Fibroblast of peridontal ligament (primary cell): ENCODE measurements around the gene CRIM1.

Experiments
- DNase-seq: peaks from one replicate; pipeline ENCODE4 v3.0.0-alpha.2; 2010; ENCODE audit errors: extremely low read depth

CRIM1 gene

DNA sequence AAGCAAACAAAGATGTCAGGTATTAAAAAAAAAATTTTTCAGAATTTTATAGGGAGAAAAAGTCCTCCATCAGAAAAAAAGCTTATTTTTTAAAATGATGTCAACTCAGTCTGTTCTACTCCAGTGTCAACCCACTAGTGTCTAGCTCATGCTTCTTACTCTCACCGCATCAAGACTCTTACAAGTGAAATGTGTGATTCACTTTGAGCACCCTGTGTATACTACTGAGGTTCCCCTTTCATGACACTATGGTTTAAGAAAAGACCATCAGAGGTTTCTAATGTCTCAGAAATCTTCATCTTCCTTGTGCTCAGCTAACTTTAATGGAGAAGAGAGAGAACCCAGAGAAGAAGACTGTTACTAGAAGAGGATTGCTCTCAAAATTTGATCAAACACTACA is 199.0 kb downstream of the CRIM1 start:
- DNase-seq: no peak

DNA sequence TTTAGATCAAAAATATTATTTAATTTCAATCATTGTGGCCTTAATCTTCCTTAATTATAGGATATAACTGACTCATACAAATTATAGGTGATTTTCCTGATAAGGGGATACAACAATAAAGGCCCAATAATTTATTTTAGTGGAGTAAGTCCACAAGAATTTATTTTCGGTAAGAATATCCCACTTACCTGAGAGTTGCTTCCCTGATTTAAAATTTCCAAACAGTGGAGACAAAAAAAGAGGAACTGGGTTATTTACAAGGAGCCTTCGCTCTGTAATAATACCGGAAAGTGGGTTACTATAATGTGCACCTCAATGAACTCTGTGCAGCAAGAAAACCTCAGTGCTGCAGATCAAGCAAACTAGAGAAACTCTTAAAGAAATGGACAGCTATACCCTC is 200.2 kb downstream of the CRIM1 start:
- DNase-seq: no peak

DNA sequence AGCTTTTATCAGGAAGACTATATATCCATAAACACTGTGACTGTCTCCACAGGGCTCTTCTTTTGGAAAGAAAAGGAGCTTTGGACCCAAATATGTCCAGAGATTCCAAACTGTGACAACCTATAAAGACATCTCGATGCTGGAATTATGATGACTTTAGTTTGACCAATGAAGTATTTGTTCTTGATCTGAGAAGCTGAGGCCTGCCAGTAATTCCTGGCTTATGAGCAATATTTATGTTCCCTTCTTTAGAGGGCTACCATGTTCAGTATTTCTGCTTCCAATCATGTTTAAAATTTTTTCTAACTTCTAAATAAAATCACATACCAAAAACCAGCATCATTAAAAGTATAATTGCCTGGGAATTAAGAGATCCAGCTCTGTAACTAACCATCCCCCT is 201.3 kb downstream of the CRIM1 start:
- DNase-seq: peak; percentile 83

DNA sequence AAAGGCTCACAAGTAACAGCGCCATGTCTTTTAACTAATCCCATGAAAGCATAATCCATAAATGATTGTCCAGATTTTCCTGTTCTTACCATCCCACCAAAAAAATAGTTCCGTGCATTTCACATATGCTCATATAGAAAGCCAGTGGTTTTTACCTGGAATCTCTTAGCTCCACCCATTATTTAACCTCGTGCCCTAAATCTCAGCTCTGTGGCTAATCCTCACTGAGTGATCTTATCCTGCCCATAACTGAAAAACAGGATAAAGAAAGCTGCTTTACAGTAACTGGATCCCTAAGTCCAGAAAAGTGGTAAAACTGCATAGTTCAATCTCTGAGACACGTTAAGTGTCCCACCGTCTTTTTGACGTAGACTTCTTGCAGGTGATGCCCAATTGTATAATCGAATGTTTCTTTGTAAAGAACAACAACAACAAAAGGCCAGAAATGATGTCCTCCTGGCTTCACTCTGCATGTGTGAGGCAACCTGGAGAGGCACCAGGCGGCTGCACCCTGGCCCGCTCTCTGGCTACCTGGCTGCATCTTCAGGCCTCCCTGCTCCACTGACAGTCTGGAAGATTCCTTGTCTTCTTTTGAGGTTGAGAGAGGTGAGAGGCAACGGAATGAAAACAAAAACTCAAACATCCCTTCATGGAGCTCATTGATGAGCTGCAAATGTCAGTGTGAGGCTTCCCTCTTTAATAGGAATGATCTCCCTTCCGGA is 203.8 kb downstream of the CRIM1 start:
- no peak for DNase-seq

DNA sequence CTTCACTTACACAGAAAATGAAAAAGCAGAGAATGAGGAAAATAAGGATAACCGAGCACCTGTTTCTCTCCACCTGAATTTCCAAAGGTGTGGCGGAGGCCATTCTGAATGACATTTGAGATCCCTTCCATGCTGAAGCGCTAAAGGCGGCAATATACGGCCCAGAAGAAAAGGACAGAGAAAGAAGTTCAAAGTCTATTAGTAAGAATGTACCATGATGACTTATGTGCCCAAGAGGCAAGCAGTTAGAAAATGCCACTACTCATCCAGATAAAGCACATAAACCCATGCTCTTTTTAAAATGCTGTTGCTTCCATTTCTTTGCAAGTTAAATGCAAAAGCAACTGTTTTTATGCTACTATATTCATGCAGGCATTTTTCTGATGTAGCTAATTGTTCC is 205.1 kb downstream of the CRIM1 start:
- no peak for DNase-seq

DNA sequence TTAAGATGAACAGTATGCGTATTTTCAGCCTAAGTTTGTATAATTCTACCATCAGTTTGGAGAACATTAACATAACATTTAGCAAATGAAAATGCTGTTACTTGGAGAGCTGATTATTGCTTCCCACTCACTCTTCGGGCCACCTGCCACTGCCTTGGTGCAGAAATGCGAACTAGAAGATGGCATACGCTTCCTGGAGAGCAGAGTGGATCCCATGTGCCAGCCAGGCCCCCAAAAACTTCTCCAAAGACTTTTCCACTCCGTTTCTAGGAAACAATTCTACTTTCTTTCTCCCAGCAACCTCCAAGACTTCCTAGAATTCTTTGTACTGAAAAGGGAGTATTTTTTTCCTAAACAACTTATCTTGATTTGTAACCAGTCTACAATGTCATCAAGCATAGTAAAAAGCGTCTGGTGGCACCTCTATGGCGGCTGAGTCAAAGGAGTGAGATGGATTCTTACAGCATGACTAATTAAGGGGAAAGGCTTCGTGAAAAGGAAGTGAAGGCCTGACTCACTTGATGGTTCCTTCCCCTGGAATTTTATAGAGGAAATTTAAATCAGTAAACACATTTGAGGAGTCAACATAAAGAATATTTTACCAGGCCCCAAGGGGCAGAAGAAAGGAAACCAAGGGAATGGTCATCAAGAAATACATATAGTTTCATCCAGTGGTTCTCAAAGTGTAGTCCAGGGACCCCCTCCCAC is 205.8 kb downstream of the CRIM1 start:
- DNase-seq: peak; percentile 80

DNA sequence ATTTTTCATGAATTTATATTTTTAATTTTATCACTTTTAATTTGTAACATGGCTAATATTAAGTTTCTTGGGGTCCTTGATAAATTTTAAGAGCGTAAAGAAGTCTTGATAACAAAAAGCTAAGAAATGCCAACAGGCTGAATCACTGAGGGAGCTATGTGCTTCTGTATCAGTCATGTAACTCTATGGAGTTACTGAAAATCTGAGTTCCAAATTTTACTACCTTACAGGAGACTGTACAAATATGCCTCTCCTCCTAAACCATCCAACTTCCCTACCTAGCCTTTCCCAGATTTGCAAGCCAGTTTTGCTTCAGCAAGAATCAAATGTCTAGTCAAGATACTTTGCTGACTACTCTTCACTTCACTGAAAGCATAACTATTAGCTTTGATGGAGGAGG is 206.7 kb downstream of the CRIM1 start:
- DNase-seq: peak; percentile 73

DNA sequence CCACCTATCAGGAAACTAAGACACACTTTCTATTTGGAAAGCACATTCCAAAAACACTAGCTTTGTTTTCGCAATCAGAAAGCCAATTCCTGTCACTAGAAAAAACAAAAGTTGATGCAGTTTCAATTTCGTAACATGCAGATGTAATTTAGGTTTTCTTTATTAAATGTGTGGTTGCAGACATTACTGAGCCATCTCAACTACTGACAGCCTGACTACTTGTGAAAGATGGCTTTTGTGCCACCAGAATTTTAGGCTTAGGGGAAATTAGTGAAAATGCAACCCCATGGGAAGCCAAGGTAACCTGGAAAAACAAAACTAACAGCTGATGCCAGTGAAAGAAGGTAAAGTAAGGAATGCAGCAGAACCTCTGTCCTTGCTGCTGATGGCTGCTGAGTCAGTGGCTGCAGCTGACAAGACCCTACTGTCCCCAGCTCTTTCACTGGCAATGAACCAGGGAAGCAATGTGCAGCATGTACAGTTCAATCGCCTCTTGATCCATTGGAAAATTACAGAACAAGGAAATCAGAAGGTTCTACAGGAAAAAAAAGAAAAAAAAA is 207.5 kb downstream of the CRIM1 start:
- peak; percentile 80 for DNase-seq

DNA sequence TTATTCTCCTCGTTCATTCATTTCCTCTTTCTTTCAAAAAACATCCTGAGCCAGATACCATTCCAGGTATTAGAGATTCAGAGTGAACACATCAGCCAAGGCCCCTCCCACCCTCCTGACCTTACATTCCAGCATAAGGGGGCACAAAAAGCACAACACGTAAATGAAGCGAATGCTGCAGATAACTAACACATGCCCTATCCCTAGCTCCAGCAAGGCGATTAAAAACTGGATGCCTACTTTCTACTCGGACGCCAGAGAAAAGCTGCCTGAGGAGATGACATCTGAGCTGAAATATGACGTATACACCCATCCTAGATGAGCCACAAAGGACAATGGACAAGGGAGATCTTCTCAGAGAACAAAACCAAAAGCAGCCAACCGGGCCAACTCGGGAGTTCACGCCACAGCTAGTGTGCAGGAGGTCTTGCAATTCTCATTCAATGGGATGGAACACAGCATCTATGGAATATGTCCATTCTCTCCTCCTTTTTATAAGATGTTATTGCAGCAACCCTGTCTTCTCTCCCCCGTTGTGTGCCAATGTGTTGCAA is 208.9 kb downstream of the CRIM1 start:
- no peak for DNase-seq

DNA sequence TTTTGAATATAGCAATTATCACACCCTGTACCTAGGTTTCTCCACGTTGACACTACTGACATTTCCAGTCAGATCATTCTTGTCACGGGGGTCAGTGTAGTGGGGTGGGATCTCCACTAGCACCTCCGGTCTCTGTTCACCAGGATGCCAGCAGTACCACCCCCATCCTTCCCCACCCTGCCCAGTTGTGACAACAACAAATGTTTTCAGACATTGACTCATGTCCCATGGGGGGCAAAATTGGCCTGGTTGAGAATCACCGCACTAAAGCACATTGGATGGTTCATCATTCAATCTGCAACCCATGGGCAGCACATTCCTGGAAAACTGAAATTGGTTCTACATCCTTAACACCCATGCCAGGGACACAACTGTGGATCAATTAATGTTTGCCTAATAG is 210.1 kb downstream of the CRIM1 start:
- no peak for DNase-seq

DNA sequence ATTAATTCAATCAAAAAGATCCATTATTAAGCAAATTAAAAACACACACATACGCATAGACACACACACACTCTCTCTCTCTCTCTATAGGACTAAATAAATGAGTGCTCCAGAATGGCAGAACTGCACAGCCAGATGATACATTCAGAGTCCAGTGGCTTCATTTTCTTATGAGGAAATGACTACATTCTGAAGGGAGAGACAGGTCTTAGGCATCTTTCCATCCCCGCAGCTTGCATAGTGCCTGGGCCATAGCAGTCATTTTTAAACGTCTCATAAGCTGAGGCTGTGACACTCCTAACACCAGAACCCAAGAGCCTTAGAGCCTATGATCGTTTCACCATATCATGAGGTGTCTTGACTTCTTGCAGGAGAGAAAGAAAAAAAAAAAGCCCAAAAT is 211.3 kb downstream of the CRIM1 start:
- no peak for DNase-seq

DNA sequence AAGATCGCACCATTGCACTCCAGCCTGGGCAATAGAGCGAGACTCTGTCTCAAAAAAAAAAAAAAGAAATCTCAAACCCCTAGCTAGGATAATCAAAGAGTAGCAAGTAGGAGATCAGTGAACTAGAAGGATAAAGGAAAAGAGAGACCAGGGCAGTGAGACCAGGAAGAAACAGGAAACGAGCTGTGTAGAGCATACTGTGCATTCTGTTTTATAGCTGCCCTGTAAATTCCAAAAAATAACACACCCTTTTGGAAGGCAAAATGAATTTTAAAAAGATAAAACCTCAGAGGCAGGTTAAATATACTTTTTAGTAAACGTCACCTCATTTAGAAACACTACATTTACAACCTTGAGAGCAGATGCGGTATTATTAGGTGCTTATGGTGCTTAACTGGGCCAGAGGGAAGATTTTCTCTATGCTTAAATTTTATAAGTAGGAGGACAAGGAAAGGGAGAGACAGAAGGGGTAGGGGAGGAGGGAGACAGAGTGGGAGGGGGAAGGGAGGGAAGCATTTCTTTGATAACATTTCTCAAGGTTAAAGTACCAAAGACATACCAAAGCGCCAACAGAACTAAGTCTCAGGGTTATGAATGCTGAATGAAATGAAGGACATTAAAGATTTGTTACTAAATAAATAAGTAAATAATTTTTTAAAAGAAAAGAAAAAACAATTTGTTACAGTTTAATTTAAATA is 212.3 kb downstream of the CRIM1 start:
- DNase-seq: no peak

DNA sequence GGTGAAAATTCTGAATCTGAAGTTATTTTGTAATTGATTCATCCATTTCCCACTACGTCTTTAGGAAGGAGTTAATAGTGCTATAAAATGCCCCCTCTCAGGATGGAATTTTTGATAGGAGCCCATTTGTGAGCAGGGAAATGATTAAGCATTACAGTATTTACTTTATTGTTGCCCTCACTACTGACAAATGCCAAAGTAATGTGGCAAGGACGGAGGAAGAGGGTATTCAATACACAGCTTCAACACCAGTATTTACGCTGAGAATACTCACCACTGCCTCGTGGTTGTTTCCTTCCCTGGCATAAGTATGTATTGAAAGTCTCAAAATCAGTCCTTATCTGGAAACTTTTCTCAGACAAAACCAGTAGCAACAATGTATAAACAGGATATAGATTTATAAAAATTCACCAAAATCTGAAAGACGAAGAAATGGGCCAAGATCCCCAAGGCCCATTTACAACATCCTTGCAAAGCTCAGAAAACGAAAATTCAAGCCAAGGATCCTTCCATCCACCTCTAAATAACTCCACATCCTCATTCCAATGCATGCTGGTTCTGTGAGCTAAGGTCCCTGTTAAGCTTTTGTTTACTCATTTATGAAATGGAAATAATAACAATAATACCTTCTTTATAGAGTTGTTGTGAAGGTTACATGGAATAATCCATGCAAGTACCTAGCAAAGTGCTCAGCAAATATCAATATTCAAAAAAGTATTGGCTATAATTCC is 213.1 kb downstream of the CRIM1 start:
- DNase-seq: peak; percentile 66

DNA sequence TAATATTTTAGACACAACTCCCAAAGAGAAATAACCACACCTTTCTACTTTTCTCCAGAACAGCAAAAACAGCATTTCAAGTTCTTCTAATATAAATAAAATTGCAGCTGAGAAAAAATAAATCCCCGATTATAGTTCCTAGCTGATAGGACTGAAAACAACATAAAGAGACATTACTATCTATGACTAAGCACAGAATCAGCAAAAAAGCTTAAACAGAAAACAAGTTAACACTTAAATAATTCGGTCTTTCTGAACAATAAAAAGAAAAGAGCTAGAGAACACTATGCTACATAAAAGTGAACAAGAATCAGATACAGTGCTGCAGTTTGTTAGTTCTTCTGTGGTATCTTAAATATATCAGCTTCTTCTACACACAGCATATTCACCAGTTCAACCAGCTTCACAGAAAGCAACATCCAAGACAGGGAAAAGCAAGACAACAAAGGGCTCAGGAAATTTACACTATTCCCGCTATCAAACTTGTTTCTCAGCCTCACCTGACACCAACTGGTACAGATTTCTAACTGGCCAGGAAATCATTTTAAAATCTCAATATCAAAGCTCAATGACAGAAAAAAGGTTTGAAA is 213.8 kb downstream of the CRIM1 start:
- peak; percentile 36 for DNase-seq

DNA sequence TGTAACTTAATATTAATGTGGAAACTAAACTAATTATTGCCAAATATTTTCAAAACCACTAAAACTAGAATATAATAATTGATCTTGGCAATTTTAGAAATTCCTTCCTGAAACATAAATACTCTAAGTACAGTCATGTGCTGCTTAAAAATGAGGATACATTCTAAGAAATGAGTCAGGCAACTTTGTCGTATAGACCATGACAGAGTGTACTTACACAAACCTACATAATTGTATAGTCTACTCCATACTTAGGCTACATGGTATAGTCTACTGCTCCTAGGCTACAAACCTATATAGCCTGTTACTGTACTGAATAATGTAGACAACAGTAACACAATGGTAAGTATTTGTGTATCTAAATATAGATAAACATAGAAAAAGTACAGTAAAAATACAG is 214.8 kb downstream of the CRIM1 start:
- peak; percentile 40 for DNase-seq

DNA sequence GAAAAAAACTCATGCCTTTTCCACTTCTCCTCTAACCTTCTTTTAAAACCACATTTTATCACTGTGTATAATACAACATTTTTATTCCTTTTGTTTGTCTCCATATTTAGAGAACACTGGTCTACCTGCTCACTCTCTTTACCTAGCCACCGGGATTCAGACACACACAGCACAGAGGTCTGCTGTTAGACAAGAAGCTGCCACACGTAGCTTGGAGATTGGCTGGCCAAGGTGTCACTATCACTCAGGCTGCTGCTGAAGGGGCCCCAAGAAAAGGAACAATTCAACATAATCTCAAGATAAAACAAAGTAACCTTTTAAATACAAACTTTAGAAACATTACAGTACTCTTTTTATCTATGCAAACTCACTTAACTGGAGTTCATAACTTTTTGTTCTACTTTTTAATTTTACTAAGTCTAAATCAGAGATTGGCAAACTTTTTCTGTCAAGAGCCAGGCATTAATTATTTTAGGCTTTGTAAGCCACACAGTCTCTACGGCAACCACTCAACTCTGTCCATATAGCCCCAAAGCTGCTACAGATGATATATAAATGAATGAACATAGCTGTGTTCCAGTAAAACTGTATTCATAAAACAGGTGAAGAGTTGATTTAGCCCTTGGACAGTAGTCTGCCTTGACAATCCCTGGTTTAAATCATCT is 216.6 kb downstream of the CRIM1 start:
- no peak for DNase-seq

DNA sequence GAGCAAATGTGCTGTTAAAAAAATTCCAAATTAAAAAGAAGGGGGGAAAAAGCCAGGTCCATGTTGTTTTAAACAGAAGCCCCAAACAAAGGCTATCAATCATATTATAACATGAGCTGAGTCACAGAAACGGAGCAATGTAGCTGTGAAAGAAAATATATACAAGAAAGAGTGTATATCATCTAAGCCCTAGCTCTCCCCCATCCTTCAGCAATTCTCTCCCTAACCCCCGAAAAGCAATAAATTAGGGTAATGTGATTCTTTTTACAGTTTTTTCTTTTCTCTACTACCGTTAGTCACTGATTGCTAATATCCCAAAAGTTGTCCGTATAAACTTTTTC is 217.1 kb downstream of the CRIM1 start:
- DNase-seq: no peak

DNA sequence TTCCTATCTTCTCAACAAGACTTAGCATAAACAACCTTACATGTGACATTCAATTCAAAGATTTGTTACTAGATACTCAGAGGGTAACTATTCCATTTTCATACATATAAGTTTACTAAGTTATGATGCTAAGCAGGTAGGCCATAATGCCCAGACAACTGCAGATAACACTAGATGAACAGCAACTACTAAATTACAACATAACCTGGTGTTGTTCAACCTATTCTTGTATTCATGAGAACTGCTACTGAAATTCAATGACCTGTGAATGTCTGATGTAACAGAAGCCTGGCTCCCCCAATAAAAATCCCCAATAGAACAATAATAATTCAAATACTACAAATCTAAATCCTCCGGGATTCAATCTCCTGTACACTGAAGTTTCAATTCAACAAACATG is 217.6 kb downstream of the CRIM1 start:
- DNase-seq: no peak

DNA sequence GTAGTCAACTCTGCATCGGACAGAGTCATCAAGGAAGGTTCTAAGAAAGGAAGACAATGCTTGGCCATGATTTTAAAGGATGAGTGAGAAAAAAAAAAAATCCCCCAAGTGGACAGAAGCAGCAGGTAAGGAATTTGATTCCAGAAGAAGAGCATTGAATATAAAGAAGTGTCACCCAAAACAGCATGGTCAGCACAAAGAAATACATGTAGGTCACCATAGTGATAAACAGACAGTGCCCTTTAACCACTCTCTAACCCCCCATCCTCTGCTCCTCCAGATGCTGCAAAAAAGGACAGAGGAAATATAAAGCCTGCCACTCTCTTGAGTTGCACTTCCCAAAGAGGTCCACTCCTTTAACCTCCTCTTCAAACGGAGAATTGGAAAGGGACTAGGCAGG is 219.0 kb downstream of the CRIM1 start:
- no peak for DNase-seq

DNA sequence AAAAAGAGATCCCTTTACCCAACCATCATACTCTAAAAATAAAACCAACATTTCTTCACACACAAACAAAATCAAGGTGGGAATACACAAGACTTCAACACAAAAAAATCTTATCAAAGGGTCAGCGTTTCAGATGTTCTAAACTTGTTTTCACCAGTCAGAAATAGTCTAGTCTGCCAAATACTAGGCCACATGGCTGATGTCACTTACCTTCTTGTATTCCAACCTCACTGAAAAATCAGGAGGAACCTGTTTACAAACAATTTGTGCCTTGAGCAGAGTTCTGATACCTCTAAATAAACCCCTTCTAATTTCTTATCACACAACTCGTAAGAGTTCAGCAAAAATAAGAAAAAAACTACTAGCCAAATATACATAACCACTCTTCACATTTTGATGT is 222.3 kb downstream of the CRIM1 start:
- DNase-seq: no peak
